Measurements from ENCODE around the gene ASCC3.

GRCh38 chr6:100491952-100492670 lies 389.0 kb downstream of the ASCC3 start:
- TF ChIP-seq EZH2 (IDR thresholded peaks at IDR 0.05) = no peak
- no peak for TF ChIP-seq MAX (IDR thresholded peaks at IDR 0.05)
- no peak for TF ChIP-seq ATF3 (IDR thresholded peaks at IDR 0.05)
- no peak for TF ChIP-seq SP1 (IDR thresholded peaks at IDR 0.05; ENCODE audit: low read depth)
- TF ChIP-seq CTCF (IDR thresholded peaks at IDR 0.05 in 2 of 3, conservative IDR thresholded peaks at IDR 0.05 in 1 of 3; ENCODE audit: borderline replicate concordance in 1 of 3, insufficient read depth in 1 of 3, low read depth in 2 of 3, low read length in 2 of 3) = no peak
- TF ChIP-seq ZNF274 (IDR thresholded peaks at IDR 0.05; ENCODE audit: low read depth, low read length) = no peak
- no peak for TF ChIP-seq CEBPB (IDR thresholded peaks at IDR 0.05; ENCODE audit: low read depth)
- TF ChIP-seq POLR2A (IDR thresholded peaks at IDR 0.05; ENCODE audit: borderline replicate concordance, extremely low read depth, insufficient read depth, insufficient read length) = no peak
- TF ChIP-seq POLR2AphosphoS5 (IDR thresholded peaks at IDR 0.05; ENCODE audit: low read depth, low read length) = no peak
- no peak for TF ChIP-seq REST (IDR thresholded peaks at IDR 0.05; ENCODE audit: low read depth)
- no peak for TF ChIP-seq EGR1 (IDR thresholded peaks at IDR 0.05; ENCODE audit: low read depth)
- TF ChIP-seq EZH2phosphoT487 (IDR thresholded peaks at IDR 0.05; ENCODE audit: borderline replicate concordance) = no peak
- no peak for TF ChIP-seq RAD21 (IDR thresholded peaks at IDR 0.05; ENCODE audit: low read depth)

All from HCT116 (cell line).